ENCODE measurements around the gene FBXO31.

Gene FBXO31

DNA sequence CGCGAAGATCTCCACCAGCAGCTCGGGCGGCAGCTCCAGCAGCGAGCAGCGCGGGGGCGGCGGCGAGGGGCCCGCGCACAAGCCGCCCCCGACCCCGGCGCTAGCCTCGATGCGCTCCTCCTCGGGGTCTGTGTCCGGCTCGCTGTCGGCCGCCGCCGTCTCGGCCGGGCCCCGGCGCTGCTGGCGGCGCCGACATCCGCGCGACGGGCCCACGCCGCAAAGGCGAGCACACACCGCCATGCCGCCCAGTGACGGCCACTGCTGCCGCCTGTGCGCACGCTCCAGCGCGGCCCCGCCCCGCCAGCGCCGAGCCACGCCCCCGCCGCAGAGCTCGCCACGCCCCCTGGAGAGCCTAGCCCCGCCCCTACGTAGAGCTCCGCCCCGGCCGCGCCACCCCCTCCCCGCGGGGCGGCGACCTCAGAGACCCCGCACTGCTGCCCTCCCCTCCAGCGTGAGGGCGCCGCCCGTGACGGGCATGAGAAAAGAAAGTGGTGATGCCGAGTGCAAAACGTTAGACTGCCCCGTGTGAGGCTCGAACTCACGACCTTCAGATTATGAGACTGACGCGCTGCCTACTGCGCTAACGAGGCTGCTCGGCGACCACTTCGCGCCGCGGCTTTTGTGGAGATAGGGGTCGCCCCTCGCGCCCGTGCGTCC is at the start of gene FBXO31:
FBXO31 (minus strand) TSS at position 272 of the 657 bp plus-strand sequence; CDS start at position 240, 32 bp downstream.
- H3K27me3 ChIP-seq (ENCODE audit: insufficient read depth, insufficient read length), result no peaks in the 10 kb centered on the region
- peak within 1 kb of the TSS; percentile 77 for H3K4me3 ChIP-seq (ENCODE audit: insufficient read length, low read depth)
- peak within 1 kb of the TSS; percentile 89 for H3K9ac ChIP-seq (ENCODE audit: insufficient read length, low read depth)
- peak; percentile 51 for TF ChIP-seq YY1 (IDR thresholded peaks at IDR 0.05; ENCODE audit: insufficient read depth, insufficient read length)
- no peak for TF ChIP-seq ZNF274 (IDR thresholded peaks at IDR 0.05; ENCODE audit: low read depth, low read length)
- peaks cover 8% of the 10 kb centered on the region for H3K36me3 ChIP-seq (ENCODE audit: insufficient read depth, insufficient read length, low read length)
- peaks cover 3% of the 10 kb centered on the region for H3K4me1 ChIP-seq (ENCODE audit: insufficient read depth, insufficient read length)
- DNase-seq (ENCODE audit: low read depth, low spot score), result peak; percentile 93
- H3K9me3 ChIP-seq (ENCODE audit: insufficient read depth, low read length), result peaks cover 7% of the 10 kb centered on the region

DNA sequence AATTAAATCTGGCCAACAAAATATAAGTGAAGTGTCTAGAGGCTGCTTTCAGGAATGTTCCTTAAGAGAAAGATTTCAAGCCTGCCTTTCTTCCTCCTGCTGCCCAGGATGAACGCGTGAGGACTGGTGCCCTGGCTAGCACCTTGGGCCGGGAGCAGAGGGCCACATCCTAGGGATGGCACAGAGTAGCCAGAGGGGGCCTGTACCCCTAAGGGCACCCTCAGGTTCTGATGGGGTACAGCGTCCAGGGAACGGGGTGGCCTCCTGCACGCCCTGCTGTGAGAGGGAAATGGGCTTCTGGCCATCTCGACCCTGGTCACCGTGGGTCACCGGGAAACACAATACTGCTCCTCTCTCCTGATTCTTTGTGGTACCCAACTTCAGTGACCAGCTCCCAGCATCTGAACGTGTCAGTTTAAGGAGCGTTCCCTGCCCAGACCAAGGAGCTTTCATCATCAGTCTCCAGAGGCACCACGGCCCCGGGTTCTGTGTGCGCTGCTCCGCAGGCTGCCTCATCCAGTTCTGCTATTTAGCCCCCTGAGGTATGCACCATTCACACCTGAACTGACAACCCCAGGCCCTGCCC is 48.8 kb upstream of the FBXO31 start:
- H3K9ac ChIP-seq (ENCODE audit: insufficient read length, low read depth), result no peak overlapping the region
- no peak for DNase-seq (ENCODE audit: low read depth, low spot score)
- H3K9me3 ChIP-seq (ENCODE audit: insufficient read depth, low read length), result no peaks in the 10 kb centered on the region
- H3K36me3 ChIP-seq (ENCODE audit: insufficient read depth, insufficient read length, low read length), result peaks cover 43% of the 10 kb centered on the region
- H3K27me3 ChIP-seq (ENCODE audit: insufficient read depth, insufficient read length), result no peaks in the 10 kb centered on the region
- H3K4me3 ChIP-seq (ENCODE audit: insufficient read length, low read depth), result no peak overlapping the region
- peaks cover 4% of the 10 kb centered on the region for H3K4me1 ChIP-seq (ENCODE audit: insufficient read depth, insufficient read length)
- no peak for TF ChIP-seq YY1 (IDR thresholded peaks at IDR 0.05; ENCODE audit: insufficient read depth, insufficient read length)
- TF ChIP-seq SUZ12 (IDR thresholded peaks at IDR 0.05; ENCODE audit: extremely low read depth, insufficient read depth, insufficient read length), result no peak
- no peak for TF ChIP-seq ZNF274 (IDR thresholded peaks at IDR 0.05; ENCODE audit: low read depth, low read length)

DNA sequence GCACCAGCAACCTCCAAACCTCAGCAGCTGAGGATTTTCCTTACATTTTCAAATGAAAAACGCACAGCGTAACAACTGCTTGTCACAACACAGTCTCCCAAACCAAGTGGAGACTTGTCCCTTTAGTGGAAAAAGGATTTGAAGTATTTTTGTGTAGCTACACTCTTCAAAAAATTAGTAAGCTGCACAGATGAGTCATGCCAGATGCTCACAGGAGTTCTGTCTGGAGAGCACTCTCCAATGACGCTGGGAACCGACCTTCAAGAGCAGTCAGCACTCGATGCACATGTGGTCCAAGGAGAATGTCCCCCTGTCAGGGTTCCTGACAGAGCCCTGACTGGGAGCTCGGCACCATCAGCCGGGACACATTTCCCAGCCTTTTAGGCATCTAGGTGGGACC is 48.4 kb upstream of the FBXO31 start:
- H3K4me1 ChIP-seq (ENCODE audit: insufficient read depth, insufficient read length), result peaks cover 6% of the 10 kb centered on the region
- no peak overlapping the region for H3K4me3 ChIP-seq (ENCODE audit: insufficient read length, low read depth)
- H3K36me3 ChIP-seq (ENCODE audit: insufficient read depth, insufficient read length, low read length), result peaks cover 45% of the 10 kb centered on the region
- no peak for TF ChIP-seq SUZ12 (IDR thresholded peaks at IDR 0.05; ENCODE audit: extremely low read depth, insufficient read depth, insufficient read length)
- TF ChIP-seq YY1 (IDR thresholded peaks at IDR 0.05; ENCODE audit: insufficient read depth, insufficient read length), result no peak
- no peak for TF ChIP-seq ZNF274 (IDR thresholded peaks at IDR 0.05; ENCODE audit: low read depth, low read length)
- H3K9ac ChIP-seq (ENCODE audit: insufficient read length, low read depth), result no peak overlapping the region
- H3K9me3 ChIP-seq (ENCODE audit: insufficient read depth, low read length), result no peaks in the 10 kb centered on the region
- DNase-seq (ENCODE audit: low read depth, low spot score), result no peak
- H3K27me3 ChIP-seq (ENCODE audit: insufficient read depth, insufficient read length), result no peaks in the 10 kb centered on the region

DNA sequence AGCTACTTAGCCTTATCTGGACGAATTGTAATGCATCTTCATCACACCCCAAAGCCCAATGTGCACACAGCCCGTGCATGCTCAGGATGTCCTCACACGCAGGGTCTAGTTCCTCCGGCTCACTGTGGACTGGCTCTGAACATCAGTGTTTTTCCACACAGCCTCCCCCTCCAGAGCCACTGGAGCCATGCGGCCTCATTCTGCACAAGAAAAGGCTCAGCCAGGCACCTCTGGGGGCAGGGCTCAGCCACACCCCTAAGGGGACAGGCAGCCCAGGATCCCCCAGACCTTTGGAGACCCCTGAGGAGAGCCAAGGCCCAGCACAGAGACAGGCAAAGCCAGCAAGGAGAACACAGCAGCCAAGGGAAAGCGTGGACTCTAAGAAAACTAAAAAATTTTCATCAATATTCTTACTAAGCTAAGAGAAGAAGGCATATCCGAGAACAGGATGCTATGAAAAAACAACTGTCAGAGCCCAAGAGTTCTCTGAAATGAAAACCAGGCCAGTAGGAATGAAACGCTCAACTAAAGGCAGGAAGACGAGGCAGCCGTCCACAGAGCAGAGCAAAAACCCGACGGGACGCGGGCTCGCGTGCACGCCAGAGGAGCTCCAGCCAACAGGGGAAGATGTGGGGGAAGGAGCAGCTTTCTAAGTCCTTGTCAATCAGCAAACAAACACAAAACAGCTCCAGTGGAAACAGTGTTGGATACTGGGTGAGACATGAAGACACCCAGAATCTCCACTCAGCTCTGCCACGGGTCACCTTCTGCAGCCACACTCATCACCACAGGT is 43.0 kb upstream of the FBXO31 start:
- Histone ChIP-seq H3K9me3 (ENCODE audit: insufficient read depth, low read length) (no peaks in the 10 kb centered on the region), H3K36me3 (ENCODE audit: insufficient read depth, insufficient read length, low read length) (peaks cover 60% of the 10 kb centered on the region), H3K9ac (ENCODE audit: insufficient read length, low read depth) (no peak overlapping the region), H3K4me3 (ENCODE audit: insufficient read length, low read depth) (no peak overlapping the region), H3K4me1 (ENCODE audit: insufficient read depth, insufficient read length) (peaks cover 15% of the 10 kb centered on the region), H3K27me3 (ENCODE audit: insufficient read depth, insufficient read length) (no peaks in the 10 kb centered on the region)
- no peak for DNase-seq (ENCODE audit: low read depth, low spot score)
- TF ChIP-seq YY1 (IDR thresholded peaks at IDR 0.05; ENCODE audit: insufficient read depth, insufficient read length) (no peak), ZNF274 (IDR thresholded peaks at IDR 0.05; ENCODE audit: low read depth, low read length) (no peak), SUZ12 (IDR thresholded peaks at IDR 0.05; ENCODE audit: extremely low read depth, insufficient read depth, insufficient read length) (no peak)

DNA sequence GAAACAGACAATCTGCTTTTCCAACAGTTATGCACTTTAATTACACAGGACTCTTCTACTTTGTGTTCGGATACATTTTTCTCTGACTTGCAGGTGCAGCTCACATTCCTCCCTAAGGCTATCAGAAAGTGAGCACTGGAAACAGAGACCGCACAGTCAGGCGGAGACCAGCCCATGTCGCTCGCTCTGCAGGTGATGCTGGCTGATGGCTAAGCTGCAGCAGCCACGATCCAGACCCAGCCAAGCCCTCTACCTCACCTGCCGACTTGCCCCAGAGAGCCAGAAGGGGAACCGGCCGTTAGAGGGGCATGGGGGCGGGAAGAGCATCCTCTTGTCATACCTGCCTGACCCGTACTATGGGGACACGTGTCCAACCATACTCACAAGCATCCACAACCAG is 42.4 kb upstream of the FBXO31 start:
- Histone ChIP-seq H3K9me3 (ENCODE audit: insufficient read depth, low read length) (no peaks in the 10 kb centered on the region), H3K9ac (ENCODE audit: insufficient read length, low read depth) (no peak overlapping the region), H3K4me1 (ENCODE audit: insufficient read depth, insufficient read length) (peaks cover 15% of the 10 kb centered on the region), H3K4me3 (ENCODE audit: insufficient read length, low read depth) (no peak overlapping the region), H3K36me3 (ENCODE audit: insufficient read depth, insufficient read length, low read length) (peaks cover 64% of the 10 kb centered on the region), H3K27me3 (ENCODE audit: insufficient read depth, insufficient read length) (no peaks in the 10 kb centered on the region)
- TF ChIP-seq SUZ12 (IDR thresholded peaks at IDR 0.05; ENCODE audit: extremely low read depth, insufficient read depth, insufficient read length), result no peak
- no peak for TF ChIP-seq YY1 (IDR thresholded peaks at IDR 0.05; ENCODE audit: insufficient read depth, insufficient read length)
- TF ChIP-seq ZNF274 (IDR thresholded peaks at IDR 0.05; ENCODE audit: low read depth, low read length), result no peak
- no peak for DNase-seq (ENCODE audit: low read depth, low spot score)

DNA sequence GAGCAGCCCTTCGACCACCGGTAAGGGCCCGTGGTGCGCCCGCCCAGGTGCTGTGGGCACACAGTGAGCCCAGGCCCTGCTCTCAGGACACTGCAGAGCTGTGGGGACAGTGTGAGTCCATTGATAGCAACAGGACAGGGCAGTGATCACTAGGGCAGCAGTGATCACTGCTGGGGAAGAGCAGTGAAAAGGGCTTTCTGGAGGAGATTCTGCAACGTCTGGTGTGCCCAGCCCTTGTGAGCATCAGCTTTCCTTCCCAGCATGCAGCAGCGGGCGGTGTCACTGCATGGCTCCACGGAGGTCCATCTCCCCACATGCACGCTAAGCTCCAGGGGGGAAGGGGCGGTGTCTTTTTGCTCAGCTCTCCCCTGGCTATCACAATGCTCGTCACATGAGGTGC is 40.7 kb upstream of the FBXO31 start:
- peaks cover 65% of the 10 kb centered on the region for H3K36me3 ChIP-seq (ENCODE audit: insufficient read depth, insufficient read length, low read length)
- TF ChIP-seq YY1 (IDR thresholded peaks at IDR 0.05; ENCODE audit: insufficient read depth, insufficient read length) (no peak), ZNF274 (IDR thresholded peaks at IDR 0.05; ENCODE audit: low read depth, low read length) (no peak), SUZ12 (IDR thresholded peaks at IDR 0.05; ENCODE audit: extremely low read depth, insufficient read depth, insufficient read length) (no peak)
- no peak for DNase-seq (ENCODE audit: low read depth, low spot score)

GRCh38 chr16:87423429-87423828 is 39.9 kb upstream of the FBXO31 start:
- peaks cover 59% of the 10 kb centered on the region for H3K36me3 ChIP-seq (ENCODE audit: insufficient read depth, insufficient read length, low read length)
- H3K9me3 ChIP-seq (ENCODE audit: insufficient read depth, low read length), result no peaks in the 10 kb centered on the region
- H3K4me1 ChIP-seq (ENCODE audit: insufficient read depth, insufficient read length), result peaks cover 15% of the 10 kb centered on the region
- no peaks in the 10 kb centered on the region for H3K27me3 ChIP-seq (ENCODE audit: insufficient read depth, insufficient read length)
- no peak overlapping the region for H3K9ac ChIP-seq (ENCODE audit: insufficient read length, low read depth)
- no peak for TF ChIP-seq SUZ12 (IDR thresholded peaks at IDR 0.05; ENCODE audit: extremely low read depth, insufficient read depth, insufficient read length)
- no peak overlapping the region for H3K4me3 ChIP-seq (ENCODE audit: insufficient read length, low read depth)
- no peak for DNase-seq (ENCODE audit: low read depth, low spot score)

More for the DNA sequence above, 40.7 kb upstream of the FBXO31 start:
- peaks cover 15% of the 10 kb centered on the region for H3K4me1 ChIP-seq (ENCODE audit: insufficient read depth, insufficient read length)
- no peak overlapping the region for H3K4me3 ChIP-seq (ENCODE audit: insufficient read length, low read depth)
- no peaks in the 10 kb centered on the region for H3K27me3 ChIP-seq (ENCODE audit: insufficient read depth, insufficient read length)
- H3K9ac ChIP-seq (ENCODE audit: insufficient read length, low read depth), result no peak overlapping the region
- H3K9me3 ChIP-seq (ENCODE audit: insufficient read depth, low read length), result no peaks in the 10 kb centered on the region
